Fibroblast of the aortic adventitia (primary cell): ENCODE results near the gene P4HA2. TPM values are rescaled to one million over a fixed set of nuclear protein-coding genes. Genes with fewer than 3 reads are reported as not detected.

Experiments used
- DNase-seq: peaks from one replicate; pipeline ENCODE4 v3.0.0-alpha.2; 2010; ENCODE audit warnings: low read depth
- H3K4me3 ChIP-seq: 2 replicates; pipeline ENCODE4 v1.5.1; 2011; ENCODE audit warnings: low read depth, mild to moderate bottlenecking, control low read depth, low read length, moderate library complexity
- CTCF ChIP-seq: IDR thresholded peaks from 2 replicates; pipeline ENCODE4 v1.5.1; 2011; ENCODE audit warnings: mild to moderate bottlenecking, low read length, control low read depth, inconsistent platforms; ENCODE audit not compliant: insufficient read depth
- total RNA-seq: library from RNA; depleted of rRNA; stranded (reverse); fragments of >200 nt; gene quantifications from 2 replicates; pipeline ENCODE4 v1.2.3, GENCODE V29; 2012; ENCODE audit warnings: low replicate concordance

The P4HA2 gene
- total RNA-seq, 1 donor, result 104 TPM

GRCh38 chr5:132235340-132235739 lies 7.7 kb upstream of the P4HA2 start:
- no peak overlapping the region for H3K4me3 ChIP-seq
- no peak for DNase-seq
- TF ChIP-seq CTCF, result no peak

- H3K4me3 ChIP-seq, result no peak overlapping the region
- no peak for DNase-seq
- no peak for TF ChIP-seq CTCF
Observed at GRCh38 chr5:132234684-132235062, 7.0 kb upstream of the P4HA2 start.

GRCh38 chr5:132233811-132234683 lies 6.4 kb upstream of the P4HA2 start:
- no peak overlapping the region for H3K4me3 ChIP-seq
- no peak for TF ChIP-seq CTCF
- no peak for DNase-seq

- no peak overlapping the region for H3K4me3 ChIP-seq
- TF ChIP-seq CTCF, result no peak
- no peak for DNase-seq
Observed at GRCh38 chr5:132233081-132233480, 5.4 kb upstream of the P4HA2 start.

- no peak overlapping the region for H3K4me3 ChIP-seq
- no peak for DNase-seq
- TF ChIP-seq CTCF, result no peak
Observed at GRCh38 chr5:132232465-132232864, 4.8 kb upstream of the P4HA2 start.

- H3K4me3 ChIP-seq, result no peak overlapping the region
- no peak for TF ChIP-seq CTCF
- no peak for DNase-seq
Observed at GRCh38 chr5:132230871-132231270, 3.2 kb upstream of the P4HA2 start.
